Tibial artery (tissue), 4 donors: Measurements from ENCODE around the gene GTF2A1L.

Experiments
- DNase-seq, 2 donors: peaks; one replicate each; pipeline ENCODE4 v3.0.0-alpha.2; 2019
- H3K27ac ChIP-seq, 2 donors: fragments of 200-600 bp; sonication (generic) in 1 of 2; 1 replicate in 1 of 2; 2 replicates in 1 of 2; pipeline ENCODE4 v1.5.1; 2018 to 2019; ENCODE audit warnings: mild to moderate bottlenecking in 1 of 2
- H3K27me3 ChIP-seq, 2 donors: fragments of 200-600 bp; sonication (generic) in 1 of 2; one replicate each; pipeline versions ENCODE4 v1.5.1 to v1.6.0; 2016 to 2019
- H3K36me3 ChIP-seq, 3 donors: fragments of 200-600 bp; sonication (generic) in 2 of 3; one replicate each; pipeline ENCODE4 v1.5.1; 2016 to 2019; ENCODE audit warnings: mild to moderate bottlenecking in 2 of 3
- H3K4me1 ChIP-seq, 4 donors: fragments of 200-600 bp; sonication (generic) in 2 of 4; 1 replicate in 3 of 4; 2 replicates in 1 of 4; pipeline ENCODE4 v1.5.1; 2016 to 2019
- H3K4me3 ChIP-seq, 2 donors: fragments of 200-600 bp; sonication (generic) in 1 of 2; 1 replicate in 1 of 2; 2 replicates in 1 of 2; pipeline ENCODE4 v1.5.1; 2018 to 2019; ENCODE audit warnings: mild to moderate bottlenecking in 2 of 2
- H3K9me3 ChIP-seq, 3 donors: fragments of 200-600 bp; sonication (generic) in 1 of 3; one replicate each; pipeline ENCODE4 v1.5.1; 2016 to 2019
- CTCF ChIP-seq, 2 experiments: fragments of 200-600 bp in 1 of 2; fragments of 450-650 bp in 1 of 2; IDR thresholded peaks; one replicate each; pipeline ENCODE4 v1.5.1; 2017 to 2019; ENCODE audit warnings: antibody characterized with exemption in 2 of 2, mild to moderate bottlenecking in 1 of 2, moderate library complexity in 1 of 2
- intact Hi-C: fragments of 100-400 bp; cut with DNase I; formaldehyde crosslinking; loops from one replicate; pipeline ENCODE4 v1.15.0; 2023; ENCODE audit warnings: low total_unique reads

Gene GTF2A1L

GRCh38 chr2:48673581-48673980 lies 55.9 kb downstream of the GTF2A1L start:
- Histone ChIP-seq H3K27me3 (no peaks in the 10 kb centered on the region), H3K4me1 (no peaks in the 10 kb centered on the region), H3K36me3 (no peaks in the 10 kb centered on the region), H3K27ac (no peak overlapping the region), H3K4me3 (no peak overlapping the region), H3K9me3 (peaks cover 0 to 4% (median 0%) of the 10 kb centered on the region in 3 donors)
- TF ChIP-seq CTCF (IDR thresholded peaks at IDR 0.05), result no peak
- intact Hi-C loops, result no loop called here
- no peak for DNase-seq

GRCh38 chr2:48674933-48675332 lies 57.3 kb downstream of the GTF2A1L start:
- Histone ChIP-seq H3K9me3 (peaks cover 0 to 4% (median 0%) of the 10 kb centered on the region in 3 donors), H3K27me3 (no peaks in the 10 kb centered on the region), H3K4me1 (no peaks in the 10 kb centered on the region), H3K36me3 (no peaks in the 10 kb centered on the region), H3K4me3 (no peak overlapping the region), H3K27ac (no peak overlapping the region)
- intact Hi-C loops, result no loop called here
- no peak for TF ChIP-seq CTCF (IDR thresholded peaks at IDR 0.05)
- DNase-seq, result no peak

- Histone ChIP-seq H3K4me1 (no peaks in the 10 kb centered on the region), H3K27me3 (no peaks in the 10 kb centered on the region), H3K36me3 (no peaks in the 10 kb centered on the region), H3K9me3 (peaks cover 0 to 4% (median 0%) of the 10 kb centered on the region in 3 donors), H3K4me3 (no peak overlapping the region), H3K27ac (no peak overlapping the region)
- no peak for DNase-seq
- intact Hi-C loops, result no loop called here
- no peak for TF ChIP-seq CTCF (IDR thresholded peaks at IDR 0.05)
Observed at GRCh38 chr2:48677450-48677849, 59.8 kb downstream of the GTF2A1L start.

GRCh38 chr2:48685126-48685525 lies 67.5 kb downstream of the GTF2A1L start:
- Histone ChIP-seq H3K4me1 (no peaks in the 10 kb centered on the region), H3K27ac (no peak overlapping the region), H3K36me3 (no peaks in the 10 kb centered on the region), H3K27me3 (no peaks in the 10 kb centered on the region), H3K4me3 (no peak overlapping the region), H3K9me3 (no peaks in the 10 kb centered on the region)
- TF ChIP-seq CTCF (IDR thresholded peaks at IDR 0.05), result no peak
- intact Hi-C loops, result no loop called here
- no peak for DNase-seq

- intact Hi-C loops, result no loop called here
- Histone ChIP-seq H3K4me1 (no peaks in the 10 kb centered on the region), H3K27ac (no peak overlapping the region), H3K36me3 (no peaks in the 10 kb centered on the region), H3K4me3 (no peak overlapping the region), H3K27me3 (no peaks in the 10 kb centered on the region), H3K9me3 (no peaks in the 10 kb centered on the region)
- TF ChIP-seq CTCF (IDR thresholded peaks at IDR 0.05), result no peak
- DNase-seq, result no peak
Observed at GRCh38 chr2:48691935-48692691, 74.5 kb downstream of the GTF2A1L start.
